ENCODE data around the gene EDARADD.

Gene EDARADD

GRCh38 chr1:236395230-236395946 lies 1.3 kb downstream of the EDARADD start:
- DNase-seq, result no peak

DNA sequence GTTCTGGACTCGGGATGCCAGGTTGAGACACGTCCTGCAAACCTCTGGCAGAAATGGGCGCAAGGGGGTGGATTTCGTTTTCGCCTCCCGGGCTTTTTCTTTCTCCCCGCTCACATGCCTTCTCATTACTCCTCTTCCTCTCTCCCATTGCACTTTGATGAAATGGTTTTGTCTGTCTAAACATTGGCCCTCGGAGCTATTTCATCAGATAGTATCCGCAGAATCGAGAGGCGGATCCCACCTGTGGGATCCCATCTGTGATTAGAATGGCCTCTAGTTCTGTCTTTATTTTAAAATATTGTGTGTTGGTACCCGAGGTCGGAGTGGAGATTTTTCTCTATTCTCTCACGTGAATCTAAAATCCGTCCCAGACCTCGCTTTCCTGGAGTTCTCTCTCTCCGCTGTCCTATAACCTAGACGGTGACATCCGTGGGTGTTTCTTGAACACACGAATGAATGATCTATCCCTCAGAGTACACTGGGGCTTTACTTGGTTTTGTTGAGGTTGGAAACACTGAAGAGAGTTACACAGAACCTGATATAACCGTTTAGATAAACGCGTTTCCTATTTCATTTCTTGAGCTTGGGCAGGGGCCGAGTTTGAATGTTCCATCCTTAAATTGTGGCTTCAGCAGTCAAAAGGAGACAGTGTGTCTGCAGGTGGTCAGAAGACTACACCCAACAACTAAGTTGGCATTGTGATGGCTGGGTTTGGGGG lies 2.0 kb downstream of the EDARADD start:
- DNase-seq, result no peak

DNA sequence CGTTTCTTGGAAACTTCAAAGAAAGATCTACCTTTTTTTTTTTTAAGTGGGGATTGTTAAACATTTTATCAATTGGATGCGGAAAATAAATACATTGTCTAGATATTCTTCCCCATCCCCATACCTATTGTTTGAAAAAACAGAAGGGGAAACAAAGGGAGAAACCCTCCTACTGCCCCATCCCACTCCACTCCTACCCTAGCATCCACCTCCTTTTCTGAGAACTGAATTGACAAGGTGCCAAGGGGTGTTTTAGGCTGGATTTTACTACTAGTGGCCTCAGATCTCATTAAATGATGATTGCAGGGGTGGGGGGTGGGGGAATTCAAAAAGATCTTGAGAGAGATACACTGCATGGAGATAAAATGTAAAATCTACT lies 2.6 kb downstream of the EDARADD start:
- no peak for DNase-seq

DNA sequence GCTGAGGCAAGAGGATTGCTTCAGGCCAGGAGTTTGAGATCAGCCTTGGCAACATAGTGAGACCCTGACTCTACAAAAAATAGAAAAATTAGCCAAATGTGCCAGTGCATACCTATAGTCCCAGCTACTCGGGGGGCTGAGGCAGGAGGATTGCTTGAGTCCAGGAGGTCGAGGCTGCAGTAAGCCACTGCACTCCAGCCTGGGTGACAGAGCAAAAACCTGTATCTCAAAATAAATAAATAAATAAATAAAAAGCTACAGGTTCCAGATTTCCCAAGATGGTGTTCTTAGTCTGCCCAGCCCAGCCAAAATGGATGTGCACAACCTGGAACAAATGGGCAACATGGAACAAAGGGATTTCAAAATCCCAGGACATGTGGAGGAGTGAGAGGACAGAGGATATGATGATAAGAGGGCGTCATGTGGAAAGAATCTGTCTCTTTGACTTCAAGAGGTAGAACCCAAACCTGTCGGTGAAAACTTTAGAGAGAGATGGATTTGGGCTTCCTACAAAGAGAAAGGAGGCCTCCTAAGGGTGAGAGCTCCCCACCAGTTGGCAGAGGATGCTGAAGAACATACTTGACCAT lies 3.2 kb downstream of the EDARADD start:
- DNase-seq, result no peak

DNA sequence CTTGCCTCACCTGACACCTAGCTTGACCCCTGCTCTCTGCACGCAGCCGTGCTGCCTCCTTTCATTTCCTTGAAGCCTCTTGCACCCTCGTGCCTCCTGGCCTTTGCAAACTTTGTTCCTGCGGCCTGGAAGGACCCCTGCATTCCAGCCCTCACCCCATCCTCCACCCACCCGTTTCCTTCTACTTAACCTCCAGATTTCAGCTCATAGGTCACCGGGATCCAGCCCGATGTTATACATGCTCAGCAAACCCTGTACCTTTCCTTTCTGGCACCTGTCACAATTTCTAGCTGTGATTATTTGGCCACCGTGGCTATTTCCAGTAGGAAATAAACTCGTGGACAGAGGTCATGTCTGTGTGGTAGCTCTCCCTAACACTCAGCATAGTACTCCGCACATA lies 4.5 kb downstream of the EDARADD start:
- DNase-seq, result no peak

GRCh38 chr1:236400061-236400603 lies 6.0 kb downstream of the EDARADD start:
- DNase-seq, result no peak

DNA sequence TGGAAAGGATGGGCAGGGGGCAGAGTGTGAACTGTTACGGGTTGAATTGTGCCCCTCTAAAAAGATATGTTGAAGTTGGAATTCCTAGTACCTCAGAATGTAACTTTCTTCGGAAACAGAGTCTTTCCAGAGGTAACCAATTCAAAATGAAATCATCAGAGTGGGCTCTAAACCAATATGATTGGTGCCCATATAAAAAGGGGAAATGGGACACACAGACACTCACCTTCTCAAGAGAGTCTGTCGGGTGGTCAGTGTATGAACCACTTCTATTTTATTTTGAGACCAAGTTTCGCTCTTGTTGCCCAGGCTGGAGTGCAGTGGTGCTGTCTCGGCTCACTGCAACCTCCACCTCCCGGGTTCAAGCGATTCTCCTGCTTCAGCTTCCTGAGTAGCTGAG lies 7.6 kb downstream of the EDARADD start:
- no peak for DNase-seq

GRCh38 chr1:236403905-236404696 lies 10.0 kb downstream of the EDARADD start:
- DNase-seq, result no peak

- DNase-seq, result no peak
Measured at GRCh38 chr1:236407059-236407458, 13.0 kb downstream of the EDARADD start.

DNA sequence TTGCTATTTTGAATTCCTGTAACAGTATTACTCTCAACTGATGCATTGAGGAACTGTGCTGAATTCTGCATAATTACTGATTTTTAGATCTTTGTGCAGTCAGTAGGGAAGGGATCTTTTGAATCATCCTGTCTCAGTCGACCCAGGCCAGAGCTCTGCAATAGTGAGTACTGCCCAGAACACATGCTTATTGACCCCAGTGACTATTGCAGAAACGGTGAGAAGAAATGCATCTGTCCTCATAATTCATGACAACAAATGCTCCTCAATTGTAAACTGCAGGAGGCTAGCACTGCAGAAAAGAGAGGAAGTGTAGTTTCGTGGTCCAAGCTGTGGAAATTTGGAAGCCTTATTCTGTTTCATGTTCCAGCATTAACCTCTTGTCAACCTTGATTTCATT lies 19.6 kb downstream of the EDARADD start:
- DNase-seq, result no peak

DNA sequence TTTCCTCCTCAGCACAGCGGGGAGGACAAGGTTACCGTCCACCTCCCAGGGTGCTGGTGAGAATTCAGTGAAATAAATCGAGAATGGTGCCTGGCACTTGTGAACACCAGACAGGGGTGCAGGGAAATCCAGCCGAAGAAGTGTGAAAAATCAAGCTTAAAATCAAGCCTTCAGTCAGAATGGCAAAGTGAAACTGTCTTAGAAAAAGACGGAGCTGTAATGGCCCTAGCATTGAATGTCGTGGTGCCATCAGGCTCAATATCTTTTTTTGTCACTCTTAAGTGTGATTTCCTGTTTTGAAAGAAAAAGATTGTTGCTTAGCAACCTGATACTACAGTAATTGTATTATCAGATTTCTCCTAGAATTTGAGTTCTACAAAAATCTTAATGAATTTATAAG lies 22.1 kb downstream of the EDARADD start:
- DNase-seq, result no peak

- DNase-seq, result no peak
Measured at GRCh38 chr1:236417336-236417735, 23.2 kb downstream of the EDARADD start.

DNA sequence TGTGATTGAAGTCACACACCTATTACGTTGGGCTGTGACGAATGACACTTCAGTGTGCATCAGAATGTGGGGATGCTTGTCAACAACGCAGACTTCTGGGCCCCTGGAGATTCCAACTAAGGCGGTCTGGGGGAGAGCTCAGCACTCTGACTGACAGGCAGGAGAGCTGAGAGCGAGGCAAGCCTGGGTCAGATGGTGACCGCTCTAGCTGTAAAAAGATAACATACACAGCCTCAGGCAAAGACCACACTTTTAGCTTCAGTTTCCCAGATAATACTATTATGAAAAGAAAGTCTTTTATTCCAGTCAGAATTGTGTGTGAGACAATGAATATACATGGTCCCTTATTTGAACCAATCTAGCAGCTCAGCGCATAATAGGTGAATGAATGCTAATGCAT lies 25.4 kb downstream of the EDARADD start:
- no peak for DNase-seq

DNA sequence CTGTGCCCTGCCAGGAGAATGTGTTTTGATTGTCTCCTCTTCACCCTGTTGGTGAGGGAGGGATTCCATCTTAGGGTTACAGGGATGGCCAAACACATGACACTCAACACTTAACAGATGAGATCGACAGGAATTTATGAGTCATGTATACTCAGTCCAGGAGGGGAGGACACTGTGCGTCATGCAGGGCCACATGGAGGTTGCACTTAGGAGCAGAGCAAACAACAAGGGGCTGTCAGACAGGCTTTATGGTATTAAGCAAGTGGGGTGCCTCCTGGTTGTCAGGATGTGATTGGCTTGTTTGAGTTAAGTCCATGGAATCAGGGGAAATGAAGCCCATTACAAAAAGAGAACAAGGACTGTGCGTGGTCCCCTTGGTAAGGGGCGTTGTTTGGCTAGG lies 26.9 kb downstream of the EDARADD start:
- DNase-seq, result no peak

DNA sequence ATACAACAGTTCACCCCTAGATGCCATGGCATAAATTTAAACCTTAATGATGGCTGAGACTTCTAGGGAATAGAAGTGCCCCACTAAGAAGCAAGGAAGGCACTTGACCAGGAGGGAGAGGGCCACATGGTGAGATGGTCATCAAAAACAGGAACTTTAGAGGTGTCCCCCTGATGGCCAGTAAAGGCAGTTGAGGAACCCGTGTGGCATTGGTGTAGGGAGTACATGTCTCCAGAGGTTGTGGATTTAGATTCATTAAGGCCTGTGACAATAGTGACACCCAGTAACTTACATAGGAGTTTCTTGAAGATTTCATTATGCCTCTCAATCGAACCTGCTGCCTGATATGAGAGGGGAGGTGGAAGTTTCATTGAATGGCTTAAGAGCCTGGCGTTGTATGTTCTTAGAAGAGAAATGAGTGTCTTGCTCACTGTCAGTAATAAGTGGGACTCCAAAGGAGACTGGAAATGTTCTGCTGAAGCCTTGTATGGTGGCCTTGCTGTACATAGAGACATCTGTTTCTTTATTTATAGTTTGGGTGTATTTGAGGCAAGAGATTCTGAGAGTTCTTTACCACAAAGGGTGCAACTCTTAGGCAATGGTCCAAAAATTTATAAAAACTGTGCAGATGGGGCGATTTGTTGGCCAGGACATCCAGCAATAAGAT lies 27.9 kb downstream of the EDARADD start:
- DNase-seq, result no peak

- no peak for DNase-seq
Measured at GRCh38 chr1:236422517-236422876, 28.4 kb downstream of the EDARADD start.

DNA sequence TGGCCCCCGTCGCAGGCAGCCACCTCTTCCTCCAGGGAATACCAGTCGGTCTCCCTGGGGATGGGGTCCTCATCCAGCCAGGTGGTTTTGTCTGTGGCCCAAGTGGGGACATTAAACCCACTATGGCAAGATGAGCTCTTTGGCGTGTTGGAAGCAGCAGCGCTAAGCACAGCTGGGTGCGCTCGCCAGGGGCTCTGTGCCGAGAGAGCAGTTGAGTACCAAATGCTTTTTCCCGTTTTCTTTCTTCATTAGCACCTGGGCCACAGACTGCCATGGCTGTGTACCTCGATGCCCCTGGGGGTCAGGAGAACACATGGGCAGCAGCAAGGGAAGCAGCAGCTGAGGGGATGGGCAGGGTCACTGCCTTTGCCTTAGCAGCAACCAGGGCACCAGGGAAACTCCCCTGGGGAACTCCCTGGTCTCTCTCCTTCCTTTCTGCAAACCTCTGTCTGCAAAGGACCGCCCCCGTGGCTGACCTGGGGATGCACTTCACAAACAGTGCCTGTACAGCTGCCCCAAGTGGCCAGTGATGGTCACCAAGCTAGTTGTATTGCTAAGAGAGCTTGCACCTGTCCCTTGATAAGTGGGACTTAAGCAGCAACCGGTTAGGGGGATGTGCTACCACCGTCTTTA lies 31.1 kb downstream of the EDARADD start:
- no peak for DNase-seq

DNA sequence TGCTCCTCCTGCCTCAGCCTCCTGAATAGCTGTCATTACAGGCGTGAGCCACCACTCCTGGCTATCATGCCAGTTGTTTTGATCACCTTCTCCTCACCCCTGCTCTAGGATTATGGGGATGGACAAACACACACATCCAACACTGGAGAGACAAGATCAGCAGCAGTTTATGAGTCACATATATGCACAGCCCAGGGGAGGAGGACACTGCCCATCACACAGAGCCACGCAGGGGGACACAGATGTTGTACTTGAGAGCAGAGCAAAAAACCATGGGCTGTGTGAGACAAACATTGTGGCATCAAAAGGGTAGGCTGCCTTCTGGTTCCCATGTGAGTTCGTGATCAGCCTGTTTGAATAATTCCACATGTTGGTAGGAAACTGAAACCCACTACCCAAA lies 32.1 kb downstream of the EDARADD start:
- no peak for DNase-seq

DNA sequence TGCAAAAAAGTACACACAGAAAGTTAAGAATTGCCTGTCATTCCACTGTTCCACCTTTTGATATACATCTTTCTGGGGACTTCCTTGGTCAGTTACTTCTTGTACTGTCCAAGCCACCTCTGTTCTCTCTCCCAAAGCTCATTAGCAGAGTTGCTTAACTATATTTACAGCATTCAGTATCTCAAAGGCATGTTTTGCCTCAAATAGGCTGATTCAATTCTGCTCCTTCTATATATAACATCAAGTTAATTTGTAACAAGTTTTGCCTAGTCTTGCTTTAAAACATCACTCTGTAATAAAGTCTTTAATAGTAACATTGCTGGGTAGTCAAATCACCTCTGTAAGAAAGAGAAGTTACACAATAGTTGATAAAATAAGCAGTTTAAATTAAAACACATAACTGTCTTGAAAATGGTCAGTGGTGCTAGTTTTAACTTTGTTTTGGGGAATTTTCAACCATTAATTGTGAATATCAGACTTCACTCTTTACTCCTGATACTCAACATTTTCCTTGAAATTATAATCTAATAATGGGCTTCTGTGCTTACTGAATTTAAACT lies 35.7 kb downstream of the EDARADD start:
- DNase-seq, result no peak

DNA sequence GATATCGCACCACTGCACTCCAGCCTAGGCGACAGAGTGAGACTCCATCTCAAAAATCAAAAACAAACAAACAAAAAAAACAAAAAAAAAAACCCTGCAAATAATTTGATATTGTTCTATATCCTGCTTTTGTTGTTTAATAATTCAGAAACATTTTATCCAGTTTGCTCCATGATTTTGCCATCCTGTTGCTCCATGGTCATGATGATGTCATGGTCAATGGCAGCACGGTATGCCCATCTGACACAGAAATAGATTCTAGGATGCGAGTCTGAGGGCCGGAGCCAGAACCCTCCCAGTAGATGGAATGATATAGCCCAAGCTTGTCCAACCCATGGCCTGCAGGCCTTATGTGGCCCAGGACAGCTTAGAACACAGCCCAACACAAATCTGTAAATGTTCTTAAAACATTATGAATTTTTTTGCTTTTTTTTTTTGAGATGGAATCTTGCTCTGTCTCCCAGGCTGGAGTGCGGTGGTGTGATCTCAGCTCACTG lies 39.8 kb downstream of the EDARADD start:
- DNase-seq, result no peak

DNA sequence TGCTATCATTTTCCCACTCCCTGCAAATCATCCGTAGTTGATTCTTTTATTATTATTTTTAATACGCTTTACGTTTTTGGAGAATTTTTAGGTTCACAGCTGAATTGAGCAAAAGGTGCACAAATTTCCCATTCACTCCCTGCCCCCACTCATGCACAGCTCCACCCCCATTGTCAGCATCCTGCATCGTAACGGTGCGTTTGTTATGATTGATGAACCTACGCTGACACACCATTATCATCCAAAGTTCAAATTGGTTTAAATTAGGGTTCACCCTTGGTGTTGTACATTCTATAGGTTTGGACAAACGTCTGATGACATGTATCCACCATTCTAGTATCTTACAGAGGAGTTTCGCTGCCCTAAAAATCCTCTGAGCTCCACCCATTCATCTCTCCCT lies 44.5 kb downstream of the EDARADD start:
- no peak for DNase-seq

DNA sequence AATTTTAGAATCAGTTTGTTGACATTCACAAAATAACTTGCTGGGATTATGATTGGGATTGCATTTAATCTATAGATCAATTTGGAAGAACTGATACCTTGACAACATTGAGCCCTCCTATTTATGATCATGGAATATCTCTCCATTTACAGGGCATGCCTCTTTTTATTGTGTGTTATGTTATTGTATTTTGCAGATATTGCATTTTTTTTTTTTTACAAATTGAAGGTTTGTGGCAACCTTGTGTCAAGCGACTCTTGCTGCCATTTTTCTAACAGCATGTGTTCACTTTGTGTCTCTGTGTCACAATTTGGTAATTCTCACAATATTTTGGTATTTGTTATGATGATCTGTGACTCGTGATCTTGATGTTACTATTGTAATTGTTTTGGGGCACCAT lies 46.3 kb downstream of the EDARADD start:
- DNase-seq, result no peak

Measured in amniotic stem cell (primary cell).